HG03039 (cell line): ENCODE measurements around the gene RAB40B.

Experiments
- ATAC-seq: cut with Tn5 transposase; IDR thresholded peaks from one replicate; pipeline ENCODE4 v1.9.1; 2021; ENCODE audit warnings: mild to moderate bottlenecking, moderate library complexity; ENCODE audit not compliant: unreplicated experiment

The RAB40B gene

GRCh38 chr17:82716203-82717010 lies 17.9 kb upstream of the RAB40B start, which contains the start of gene FN3KRP:
FN3KRP (plus strand) TSS chr17:82716706; CDS start chr17:82716756, 50 bp downstream.
- peak; percentile 50 for ATAC-seq

- no peak for ATAC-seq
Measured at GRCh38 chr17:82713071-82713723, 14.7 kb upstream of the RAB40B start.

DNA sequence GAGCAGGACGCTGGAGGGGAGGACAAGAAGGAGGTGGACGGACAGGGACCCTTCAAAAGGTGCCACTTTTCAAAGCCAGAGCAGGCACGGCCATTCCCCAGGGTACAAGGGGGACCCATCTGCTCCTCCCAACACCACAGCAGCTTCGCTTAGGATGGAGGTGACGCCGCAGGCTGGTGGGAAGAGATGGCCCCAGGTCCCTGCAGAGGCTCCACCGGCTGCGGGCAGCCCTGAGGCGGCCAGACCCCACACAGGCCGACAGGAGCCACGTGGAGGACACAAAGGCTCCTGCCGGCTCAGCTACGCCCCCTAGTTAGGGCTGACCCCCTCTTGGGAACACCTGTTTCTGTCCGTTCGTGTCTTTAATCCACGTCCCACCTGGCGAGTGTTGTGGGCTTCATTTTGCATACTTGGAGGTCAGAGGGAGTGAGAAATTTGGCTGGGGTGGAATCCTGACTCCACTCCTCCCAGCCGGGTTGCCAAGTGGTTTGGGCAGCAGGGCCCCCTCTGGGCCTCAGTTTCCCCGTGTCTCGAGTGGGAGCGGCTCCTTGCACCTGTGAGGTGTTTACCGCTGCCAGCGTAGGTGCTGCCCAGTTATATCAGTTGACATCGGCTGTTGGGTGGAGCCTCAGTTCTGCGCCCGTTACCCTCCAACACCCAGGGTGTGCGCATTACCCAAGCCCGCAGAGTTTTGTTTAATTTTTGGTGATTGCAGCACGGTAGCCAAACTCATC lies 12.2 kb upstream of the RAB40B start:
- ATAC-seq, result no peak

DNA sequence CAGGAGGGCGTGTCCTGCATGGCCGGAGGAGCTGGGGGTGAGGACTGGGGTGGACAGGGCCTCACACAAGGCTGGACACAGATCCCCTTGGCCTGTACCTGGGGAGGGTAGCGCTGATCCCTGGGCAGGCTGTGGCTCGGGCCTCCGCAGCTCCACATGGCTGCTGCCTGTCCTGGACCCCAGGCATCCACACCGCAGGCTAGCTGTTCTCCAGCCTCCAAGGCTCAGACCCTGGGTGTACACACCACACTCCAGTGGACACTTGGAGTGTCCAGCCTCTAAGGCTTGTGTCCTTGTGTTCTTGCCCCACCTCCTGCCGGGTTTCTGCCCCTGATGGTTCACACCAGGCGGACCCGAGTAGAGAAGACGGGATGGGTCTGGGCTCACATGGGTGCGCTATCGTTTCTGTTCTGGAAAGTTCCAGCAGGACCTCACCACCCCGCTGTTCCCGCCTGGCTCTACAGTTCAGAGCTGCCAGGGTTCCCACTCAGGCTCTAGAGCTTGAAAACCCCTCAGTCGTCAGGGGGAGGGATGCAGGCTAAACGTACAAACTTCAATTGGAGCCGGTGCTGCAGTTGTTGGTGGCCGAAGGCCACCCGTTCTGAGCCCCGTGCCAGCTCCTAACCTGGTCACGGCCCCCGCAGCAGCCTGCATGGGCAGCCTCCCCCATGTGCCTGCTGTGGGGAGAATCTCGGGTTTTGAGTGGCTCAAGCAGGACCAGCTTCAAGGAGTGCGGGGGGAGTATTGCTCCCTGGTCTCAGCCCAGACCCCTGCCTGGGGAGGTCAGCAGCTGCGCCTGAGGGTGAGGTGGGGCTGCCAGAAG lies 11.4 kb upstream of the RAB40B start:
- ATAC-seq, result no peak

DNA sequence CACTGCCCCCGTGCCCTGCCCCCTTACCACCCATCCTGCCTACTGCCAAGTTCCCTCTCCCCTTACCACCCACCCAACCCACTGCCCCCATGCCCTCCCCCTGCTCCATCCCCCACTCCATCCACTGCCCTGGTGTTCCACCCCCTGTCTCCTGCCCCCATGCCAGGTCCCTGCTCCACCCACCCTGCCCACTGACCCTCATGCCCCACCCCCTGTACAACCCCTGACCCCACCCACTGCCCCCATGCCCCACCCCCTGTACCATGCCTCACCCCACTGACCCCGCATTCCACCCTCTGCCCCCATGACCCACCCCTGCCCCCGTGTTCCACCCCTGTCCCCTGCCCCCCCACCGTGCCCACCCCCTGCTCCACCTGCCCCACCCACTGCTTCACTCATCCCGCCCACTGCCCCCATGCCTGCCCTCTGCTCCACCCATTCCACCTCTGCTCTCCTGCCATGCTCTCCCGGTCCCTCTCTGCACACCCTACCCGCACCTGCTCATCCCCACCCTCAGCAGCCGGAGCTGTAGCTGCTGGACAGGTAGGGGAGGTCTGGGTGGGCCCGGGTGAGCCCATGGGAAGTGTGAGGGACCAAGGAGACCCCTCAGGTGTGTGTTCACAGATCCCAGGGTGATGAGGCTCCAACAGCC lies 10.7 kb upstream of the RAB40B start:
- ATAC-seq, result no peak

DNA sequence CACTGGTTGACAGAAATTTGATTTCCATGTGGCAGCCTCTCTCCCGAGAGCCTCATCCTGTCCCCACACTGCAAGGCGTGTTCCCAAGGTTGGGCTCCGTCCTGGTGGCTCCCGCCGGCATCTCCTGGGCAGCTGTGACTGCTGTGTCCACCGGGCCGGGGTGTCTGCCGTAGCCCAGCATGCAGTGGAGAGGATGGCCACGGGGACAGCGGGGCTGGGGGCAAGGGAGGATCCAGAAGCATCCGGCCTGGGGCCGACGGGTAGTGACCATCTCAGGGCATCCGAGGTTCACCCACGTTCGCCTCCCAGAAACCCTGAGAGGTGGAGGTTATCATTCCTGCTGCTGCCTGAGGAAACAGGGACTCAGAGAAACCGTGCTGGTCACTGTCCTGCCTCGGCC lies 7.3 kb upstream of the RAB40B start:
- no peak for ATAC-seq

- ATAC-seq, result no peak
Measured at GRCh38 chr17:82704886-82705285, 6.4 kb upstream of the RAB40B start.

GRCh38 chr17:82703935-82704865 lies 5.7 kb upstream of the RAB40B start:
- no peak for ATAC-seq

DNA sequence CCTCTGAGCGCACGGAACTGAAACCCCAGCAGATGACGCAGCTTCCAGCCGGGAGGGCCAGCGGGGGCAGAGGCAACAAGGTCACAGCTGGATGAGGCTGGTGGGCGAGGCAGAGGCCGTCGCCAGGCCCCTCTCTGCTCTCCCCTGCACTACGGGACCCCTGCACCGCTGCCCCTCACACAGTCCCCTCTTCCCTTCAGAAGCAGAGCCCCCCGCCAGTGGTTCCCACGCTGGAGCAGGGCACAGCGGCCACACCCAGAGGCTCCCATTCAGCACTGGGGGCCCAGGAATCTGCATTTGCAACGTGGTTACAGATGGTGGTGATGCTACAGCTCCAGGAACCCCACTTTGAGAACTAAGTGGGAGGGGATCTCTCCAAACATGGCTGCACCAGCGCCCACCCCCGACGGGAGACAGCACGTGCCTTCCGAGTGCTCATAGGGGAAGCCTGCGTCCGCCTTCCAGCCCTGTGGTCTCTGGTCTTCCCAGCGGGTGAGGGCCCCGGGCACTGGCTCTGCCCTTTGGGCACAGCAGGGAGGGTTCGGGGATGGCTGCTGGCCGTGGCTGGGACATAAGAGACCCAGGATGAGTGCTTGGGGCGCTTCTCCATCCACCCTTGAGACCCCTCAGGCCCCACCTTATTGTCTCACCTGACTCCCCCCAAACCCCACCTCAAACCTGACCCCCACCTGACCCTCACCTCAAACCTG lies 4.7 kb upstream of the RAB40B start:
- ATAC-seq, result no peak

GRCh38 chr17:82702231-82702927 lies 3.9 kb upstream of the RAB40B start:
- ATAC-seq, result no peak

DNA sequence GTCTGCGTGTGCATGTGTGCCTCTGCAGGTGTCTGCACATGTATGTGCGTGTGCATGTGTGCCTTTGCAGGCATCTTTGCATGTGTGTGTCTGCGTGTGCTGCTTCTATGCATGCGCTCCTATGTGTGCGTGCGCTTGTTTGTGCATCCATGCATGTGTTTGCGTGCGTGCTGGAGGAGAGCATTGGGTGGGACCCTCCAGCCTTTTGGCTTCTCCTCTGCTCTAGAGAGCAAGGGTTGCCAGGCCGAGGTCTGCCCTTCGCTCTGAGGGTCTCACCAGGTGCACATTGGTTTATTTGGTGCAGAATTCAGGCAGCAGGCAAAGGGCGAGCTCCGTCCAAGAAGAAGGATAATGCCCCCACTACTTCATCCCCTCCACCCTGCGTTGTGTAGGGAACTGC lies 1.1 kb upstream of the RAB40B start:
- ATAC-seq, result no peak

DNA sequence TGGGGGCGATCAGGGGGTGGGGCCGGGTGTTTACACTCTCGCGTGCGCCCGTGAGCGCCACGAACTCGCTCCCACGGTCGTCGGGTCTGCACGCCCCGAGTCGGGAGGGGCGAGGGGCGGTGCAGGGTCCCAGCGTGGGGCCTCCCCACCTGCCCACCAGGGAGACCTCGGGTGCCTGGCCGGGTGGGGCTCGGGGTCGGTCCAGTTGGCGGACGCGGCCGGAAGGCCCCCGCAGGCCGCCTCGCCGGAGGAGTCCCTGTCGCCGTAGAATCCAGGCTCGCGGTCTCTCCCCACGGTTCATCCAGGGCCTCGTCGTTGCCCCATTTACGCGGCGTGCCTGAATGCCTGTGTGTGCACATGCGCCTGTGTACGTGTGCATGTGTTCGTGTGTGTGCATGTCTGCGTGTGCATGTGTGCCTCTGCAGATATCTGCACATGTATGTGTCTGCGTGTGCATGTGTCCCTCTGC lies 510 bp upstream of the RAB40B start:
- no peak for ATAC-seq

DNA sequence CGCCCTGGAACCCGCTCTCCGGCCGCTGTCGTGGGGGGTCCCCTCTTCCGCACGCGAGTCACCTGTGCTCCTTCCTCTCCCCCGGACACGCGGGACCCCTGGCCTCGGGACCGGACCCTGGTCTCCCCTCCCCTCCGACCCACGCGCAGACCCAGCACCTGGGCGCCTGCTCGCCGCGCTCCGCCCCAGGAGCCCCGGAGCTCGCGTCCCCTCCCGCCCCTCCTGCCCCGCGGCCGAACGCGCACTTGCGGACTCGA lies 762 bp downstream of the RAB40B start:
- ATAC-seq, result no peak

DNA sequence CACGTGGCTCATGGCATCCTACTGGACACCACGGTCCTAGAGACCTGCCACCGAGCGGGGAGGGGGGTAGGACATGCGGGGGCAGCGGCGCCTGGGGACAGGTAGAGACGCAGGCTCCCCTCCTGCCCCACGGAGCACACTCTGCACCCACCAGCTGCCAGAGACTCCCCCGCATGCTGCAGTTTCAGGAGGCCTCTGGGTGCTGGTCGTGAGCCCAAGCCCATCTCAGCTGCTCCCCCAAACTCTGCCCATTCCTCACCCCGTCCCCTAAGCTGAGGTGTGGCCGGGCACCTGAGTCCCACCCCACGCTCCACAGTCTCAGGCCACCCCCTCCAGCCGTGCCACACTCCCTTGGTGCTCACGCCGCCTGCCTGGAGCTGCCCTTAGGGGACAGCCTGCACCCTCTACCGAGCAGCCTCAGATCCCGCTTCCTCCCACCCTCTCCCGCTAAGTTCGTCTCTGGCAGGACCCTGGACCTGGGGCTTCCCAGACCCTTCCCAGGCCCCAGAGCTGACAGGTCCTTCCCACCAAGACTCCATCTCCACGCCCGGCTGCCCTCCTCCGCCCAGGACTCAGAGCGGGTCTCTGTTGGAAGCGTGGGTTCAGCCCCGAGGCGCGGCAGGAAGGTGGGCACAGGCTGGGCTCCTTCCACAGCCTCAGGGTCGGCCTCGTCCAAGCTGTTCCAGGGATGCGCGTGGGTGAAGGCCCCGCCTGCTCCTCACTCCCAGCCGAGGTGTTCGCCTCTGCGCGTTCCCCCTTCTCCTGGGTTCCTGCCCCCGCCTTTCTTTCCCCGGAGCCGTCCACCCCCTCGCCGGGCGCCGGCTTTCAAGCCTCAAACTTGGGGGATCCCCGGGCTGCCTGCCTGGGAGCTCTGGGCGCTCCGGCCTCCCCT lies 1.3 kb downstream of the RAB40B start:
- ATAC-seq, result no peak

- no peak for ATAC-seq
Measured at GRCh38 chr17:82696259-82696658, 2.2 kb downstream of the RAB40B start.

DNA sequence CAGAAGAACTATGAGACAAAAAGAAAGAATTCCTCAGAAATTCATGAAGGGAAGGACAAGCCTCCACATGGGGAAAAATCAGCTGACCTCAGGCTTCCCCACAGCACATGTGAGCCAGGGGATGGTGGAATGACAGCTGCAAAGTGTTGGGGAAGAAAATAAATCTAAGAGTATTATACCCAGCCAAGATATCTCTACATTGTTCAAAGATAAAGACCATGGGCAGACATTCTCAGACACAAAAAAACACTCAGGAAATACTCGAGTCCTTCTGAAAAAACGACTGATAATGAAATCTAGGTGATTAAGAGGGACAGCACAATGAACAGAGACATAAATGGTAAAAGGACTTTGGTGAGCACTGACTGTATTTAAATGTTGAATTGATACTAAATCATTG lies 3.9 kb downstream of the RAB40B start:
- ATAC-seq, result no peak

- ATAC-seq, result no peak
Measured at GRCh38 chr17:82693168-82693867, 5.2 kb downstream of the RAB40B start.
